ENCODE data around the gene ADAMTS17. TPM values are rescaled to one million over a fixed set of nuclear protein-coding genes. Genes with fewer than 3 reads are reported as not detected.

ADAMTS17 gene
- total RNA-seq, 1 donor from 2014 or later = 2.3 TPM

GRCh38 chr15:99959326-99959725, 382.4 kb downstream of the ADAMTS17 start:
- Histone ChIP-seq H3K27me3 (ENCODE audit: control insufficient read depth, insufficient read depth, low read length) (no peaks in the 10 kb centered on the region), H3K36me3 (ENCODE audit: control insufficient read depth, insufficient read depth, low read length) (no peaks in the 10 kb centered on the region), H3K4me3 (ENCODE audit: low read depth, low read length) (no peak overlapping the region)
- TF ChIP-seq, protein P1, sequence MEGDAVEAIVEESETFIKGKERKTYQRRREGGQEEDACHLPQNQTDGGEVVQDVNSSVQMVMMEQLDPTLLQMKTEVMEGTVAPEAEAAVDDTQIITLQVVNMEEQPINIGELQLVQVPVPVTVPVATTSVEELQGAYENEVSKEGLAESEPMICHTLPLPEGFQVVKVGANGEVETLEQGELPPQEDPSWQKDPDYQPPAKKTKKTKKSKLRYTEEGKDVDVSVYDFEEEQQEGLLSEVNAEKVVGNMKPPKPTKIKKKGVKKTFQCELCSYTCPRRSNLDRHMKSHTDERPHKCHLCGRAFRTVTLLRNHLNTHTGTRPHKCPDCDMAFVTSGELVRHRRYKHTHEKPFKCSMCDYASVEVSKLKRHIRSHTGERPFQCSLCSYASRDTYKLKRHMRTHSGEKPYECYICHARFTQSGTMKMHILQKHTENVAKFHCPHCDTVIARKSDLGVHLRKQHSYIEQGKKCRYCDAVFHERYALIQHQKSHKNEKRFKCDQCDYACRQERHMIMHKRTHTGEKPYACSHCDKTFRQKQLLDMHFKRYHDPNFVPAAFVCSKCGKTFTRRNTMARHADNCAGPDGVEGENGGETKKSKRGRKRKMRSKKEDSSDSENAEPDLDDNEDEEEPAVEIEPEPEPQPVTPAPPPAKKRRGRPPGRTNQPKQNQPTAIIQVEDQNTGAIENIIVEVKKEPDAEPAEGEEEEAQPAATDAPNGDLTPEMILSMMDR (IDR thresholded peaks at IDR 0.05; ENCODE audit: insufficient read depth, low read length, poor library complexity, severe bottlenecking) = no peak
- no peak for DNase-seq (ENCODE audit: low read depth)

- TF ChIP-seq, protein P1 (IDR thresholded peaks at IDR 0.05; ENCODE audit: insufficient read depth, low read length, poor library complexity, severe bottlenecking) = no peak
- DNase-seq (ENCODE audit: low read depth) = no peak
- H3K36me3 ChIP-seq (ENCODE audit: control insufficient read depth, insufficient read depth, low read length) = no peaks in the 10 kb centered on the region
- H3K27me3 ChIP-seq (ENCODE audit: control insufficient read depth, insufficient read depth, low read length) = no peaks in the 10 kb centered on the region
- H3K4me3 ChIP-seq (ENCODE audit: low read depth, low read length) = no peak overlapping the region
Measured at GRCh38 chr15:99958426-99959097, 383.2 kb downstream of the ADAMTS17 start.

DNA sequence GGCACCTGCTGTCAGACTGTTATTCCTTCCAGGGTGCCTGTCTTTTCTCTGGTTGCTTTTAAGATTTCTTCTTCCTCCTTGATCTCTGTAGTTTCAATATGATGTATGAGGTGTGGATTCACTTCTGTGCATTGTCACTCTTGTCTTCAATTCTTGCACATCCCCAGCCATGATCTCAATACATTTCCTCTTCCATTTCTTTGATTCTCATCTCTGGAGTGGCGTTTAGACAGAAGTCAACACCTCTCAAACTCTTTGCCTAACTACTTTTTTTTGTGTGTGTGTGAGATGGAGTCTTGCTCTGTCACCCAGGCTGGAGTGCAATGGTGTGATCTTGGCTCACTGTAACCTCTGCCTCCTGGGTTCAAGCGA, 384.1 kb downstream of the ADAMTS17 start:
- TF ChIP-seq, protein P1 (IDR thresholded peaks at IDR 0.05; ENCODE audit: insufficient read depth, low read length, poor library complexity, severe bottlenecking) = no peak
- Histone ChIP-seq H3K36me3 (ENCODE audit: control insufficient read depth, insufficient read depth, low read length) (no peaks in the 10 kb centered on the region), H3K4me3 (ENCODE audit: low read depth, low read length) (no peak overlapping the region), H3K27me3 (ENCODE audit: control insufficient read depth, insufficient read depth, low read length) (no peaks in the 10 kb centered on the region)
- DNase-seq (ENCODE audit: low read depth) = no peak

DNA sequence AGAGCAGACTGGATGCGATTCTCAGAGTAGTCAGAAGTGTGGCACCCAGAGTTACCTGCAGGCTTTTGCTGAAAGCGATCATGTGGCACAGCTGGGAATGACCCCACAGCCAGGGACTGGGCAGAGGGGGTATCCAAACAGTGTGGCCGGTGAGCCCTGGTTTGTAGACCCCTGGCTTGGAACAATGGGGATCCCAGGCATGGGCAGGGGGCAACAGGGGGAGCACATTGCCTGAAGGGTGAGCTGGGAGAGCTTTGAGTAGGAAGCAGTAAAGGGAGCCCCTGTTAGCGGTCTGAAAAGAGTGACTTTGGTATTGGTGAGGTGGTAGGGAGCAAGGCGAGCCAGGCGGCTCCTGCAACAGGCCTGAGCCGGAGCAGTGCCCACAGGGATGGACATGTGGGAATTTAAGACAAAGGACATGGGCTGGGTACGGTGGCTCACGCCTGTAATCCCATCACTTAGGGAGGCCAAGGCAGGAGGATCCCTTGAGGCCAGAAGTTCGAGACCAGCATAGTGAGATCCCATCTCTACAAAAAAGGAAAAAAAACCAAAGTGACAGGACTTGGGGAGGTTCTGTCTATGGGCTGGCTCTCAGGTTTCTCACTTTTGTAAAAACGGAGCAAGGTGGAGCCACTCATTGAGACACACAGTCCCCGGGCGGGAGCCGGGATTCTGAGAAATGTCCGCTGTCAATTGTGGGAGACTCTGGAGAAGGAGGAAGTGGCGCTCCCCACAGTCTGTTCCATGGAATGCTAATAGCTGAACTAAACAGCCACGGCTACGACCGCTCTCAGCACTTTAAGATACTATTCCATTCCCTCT, 384.7 kb downstream of the ADAMTS17 start:
- TF ChIP-seq, protein P1 (IDR thresholded peaks at IDR 0.05; ENCODE audit: insufficient read depth, low read length, poor library complexity, severe bottlenecking) = no peak
- Histone ChIP-seq H3K36me3 (ENCODE audit: control insufficient read depth, insufficient read depth, low read length) (no peaks in the 10 kb centered on the region), H3K27me3 (ENCODE audit: control insufficient read depth, insufficient read depth, low read length) (no peaks in the 10 kb centered on the region), H3K4me3 (ENCODE audit: low read depth, low read length) (no peak overlapping the region)
- no peak for DNase-seq (ENCODE audit: low read depth)

DNA sequence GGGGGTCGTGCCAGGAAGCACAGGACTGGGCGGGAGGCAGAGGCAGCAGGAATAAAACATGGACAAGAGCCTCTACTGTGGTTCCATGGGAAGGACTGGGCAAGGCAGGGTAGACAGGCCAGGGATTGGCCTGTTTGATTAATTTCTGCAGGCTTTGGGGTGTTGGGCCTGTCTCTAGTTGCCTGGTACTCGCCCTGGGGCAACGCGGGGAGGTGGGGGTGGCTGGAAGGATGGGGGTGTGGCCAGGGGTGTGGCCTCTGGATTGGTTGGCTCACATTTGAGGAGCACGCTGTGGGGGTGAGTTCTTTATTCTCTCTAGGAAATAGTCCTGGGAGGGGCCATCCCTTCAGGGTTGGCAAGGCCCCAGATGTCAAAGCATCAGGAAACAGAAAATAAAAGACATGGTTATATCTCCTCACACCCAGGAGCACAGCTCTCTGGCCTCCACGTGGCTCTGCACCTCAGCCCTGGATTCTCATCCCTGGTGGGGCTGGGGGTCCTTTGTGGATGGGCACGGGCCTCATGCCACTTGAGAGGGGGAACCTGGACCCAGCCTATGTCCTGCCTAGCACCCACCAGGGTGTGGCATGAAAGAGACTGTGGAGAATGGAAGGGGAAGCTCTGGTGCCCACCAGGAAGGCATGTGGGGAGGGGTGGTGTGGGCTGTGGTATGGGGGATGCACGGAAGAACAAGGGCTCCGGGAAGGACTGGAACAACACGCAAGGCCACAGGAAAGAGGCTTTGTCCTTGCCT, 385.6 kb downstream of the ADAMTS17 start:
- DNase-seq (ENCODE audit: low read depth) = no peak
- TF ChIP-seq, protein P1 (IDR thresholded peaks at IDR 0.05; ENCODE audit: insufficient read depth, low read length, poor library complexity, severe bottlenecking) = no peak
- Histone ChIP-seq H3K4me3 (ENCODE audit: low read depth, low read length) (no peak overlapping the region), H3K36me3 (ENCODE audit: control insufficient read depth, insufficient read depth, low read length) (no peaks in the 10 kb centered on the region), H3K27me3 (ENCODE audit: control insufficient read depth, insufficient read depth, low read length) (no peaks in the 10 kb centered on the region)
